ENCODE results near the gene TEX26.

Gene TEX26

GRCh38 chr13:30932481-30933353 lies at the start of gene TEX26:
Gene TEX26 (plus strand): TSS chr13:30932656. CDS start chr13:30932716, 60 bp downstream.
- no peak for DNase-seq (ENCODE audit: low read depth in 2 of 2, low spot score in 1 of 2)

- no peak for DNase-seq (ENCODE audit: low read depth in 2 of 2, low spot score in 1 of 2)
Measured at GRCh38 chr13:30882996-30883766, 49.3 kb upstream of the TEX26 start.

- no peak for DNase-seq (ENCODE audit: low read depth in 2 of 2, low spot score in 1 of 2)
Measured at GRCh38 chr13:30884543-30884942, 47.9 kb upstream of the TEX26 start.

GRCh38 chr13:30889196-30889690 lies 43.2 kb upstream of the TEX26 start:
- DNase-seq (ENCODE audit: low read depth in 2 of 2, low spot score in 1 of 2) = no peak

GRCh38 chr13:30892966-30893365 lies 39.5 kb upstream of the TEX26 start:
- no peak for DNase-seq (ENCODE audit: low read depth in 2 of 2, low spot score in 1 of 2)

GRCh38 chr13:30895773-30896172 lies 36.7 kb upstream of the TEX26 start:
- no peak for DNase-seq (ENCODE audit: low read depth in 2 of 2, low spot score in 1 of 2)

GRCh38 chr13:30898070-30898469 lies 34.4 kb upstream of the TEX26 start:
- no peak for DNase-seq (ENCODE audit: low read depth in 2 of 2, low spot score in 1 of 2)

- no peak for DNase-seq (ENCODE audit: low read depth in 2 of 2, low spot score in 1 of 2)
Measured at GRCh38 chr13:30898678-30899241, 33.7 kb upstream of the TEX26 start.

- DNase-seq (ENCODE audit: low read depth in 2 of 2, low spot score in 1 of 2) = no peak
Measured at GRCh38 chr13:30900436-30900835, 32.0 kb upstream of the TEX26 start.

- no peak for DNase-seq (ENCODE audit: low read depth in 2 of 2, low spot score in 1 of 2)
Measured at GRCh38 chr13:30900952-30901749, 31.3 kb upstream of the TEX26 start.

- no peak for DNase-seq (ENCODE audit: low read depth in 2 of 2, low spot score in 1 of 2)
Measured at GRCh38 chr13:30904043-30904442, 28.4 kb upstream of the TEX26 start.

GRCh38 chr13:30905932-30906383 lies 26.5 kb upstream of the TEX26 start, which contains the start of gene MEDAG:
Gene MEDAG (plus strand): TSS chr13:30906271. CDS start chr13:30906516, 245 bp downstream.
- DNase-seq (ENCODE audit: low read depth in 2 of 2, low spot score in 1 of 2) = no peak

- DNase-seq (ENCODE audit: low read depth in 2 of 2, low spot score in 1 of 2) = no peak
Measured at GRCh38 chr13:30906411-30907051, 25.9 kb upstream of the TEX26 start.

GRCh38 chr13:30907121-30907861 lies 25.2 kb upstream of the TEX26 start:
- DNase-seq (ENCODE audit: low read depth in 2 of 2, low spot score in 1 of 2) = no peak

GRCh38 chr13:30908416-30908980 lies 24.0 kb upstream of the TEX26 start:
- no peak for DNase-seq (ENCODE audit: low read depth in 2 of 2, low spot score in 1 of 2)

- no peak for DNase-seq (ENCODE audit: low read depth in 2 of 2, low spot score in 1 of 2)
Measured at GRCh38 chr13:30910676-30911075, 21.8 kb upstream of the TEX26 start.

GRCh38 chr13:30915691-30916541 lies 16.5 kb upstream of the TEX26 start:
- no peak for DNase-seq (ENCODE audit: low read depth in 2 of 2, low spot score in 1 of 2)

GRCh38 chr13:30916991-30917390 lies 15.5 kb upstream of the TEX26 start:
- no peak for DNase-seq (ENCODE audit: low read depth in 2 of 2, low spot score in 1 of 2)

Data from stimulated activated CD8-positive, alpha-beta memory T cell treated with anti-CD3 and anti-CD28 coated beads, Interleukin-4, amount 100 ng/mL, for 4 hours (primary cell).